GM20000 (cell line): ENCODE results near the gene ILK.

Experiments
- DNase-seq: peaks from one replicate; pipeline ENCODE4 v3.0.0; 2012; ENCODE audit warnings: low spot score
- CTCF ChIP-seq: IDR thresholded peaks from 2 replicates; pipeline ENCODE4 v1.5.1; 2012; ENCODE audit warnings: mild to moderate bottlenecking, control low read depth; ENCODE audit errors: extremely low read depth, missing control alignments

The ILK gene

DNA sequence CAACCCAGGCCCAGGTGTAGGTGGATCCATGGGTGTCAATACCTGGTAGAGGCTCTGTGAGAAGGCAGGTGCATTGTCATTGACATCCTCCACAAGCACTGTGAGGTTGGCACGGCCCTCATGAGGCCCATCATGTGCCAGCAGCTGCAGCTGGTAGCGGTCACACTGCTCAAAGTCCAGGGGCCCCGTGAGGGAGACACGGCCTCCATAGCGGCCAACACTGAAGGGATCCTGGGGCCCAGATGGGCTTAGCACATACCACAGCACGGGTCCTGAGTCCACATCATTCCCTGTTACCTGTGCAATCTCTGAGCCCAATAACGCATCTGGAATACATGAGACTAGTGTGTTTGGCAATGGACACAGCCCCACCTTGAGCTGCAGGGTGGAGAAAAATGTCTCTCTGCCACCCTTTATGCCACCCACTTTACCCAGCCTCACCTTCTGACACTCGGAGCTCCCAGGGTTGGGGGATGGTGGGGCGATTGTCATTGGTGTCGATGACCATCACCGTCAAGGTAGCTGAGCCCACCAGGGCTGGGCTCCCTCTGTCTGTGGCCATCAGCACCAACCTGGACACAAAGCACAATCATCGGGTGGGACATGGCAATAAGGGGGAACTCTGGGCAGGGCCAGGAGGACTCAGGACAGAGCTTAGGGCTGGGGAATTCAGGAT, 21.7 kb downstream of the ILK start:
- no peak for DNase-seq
- no peak for TF ChIP-seq CTCF

DNA sequence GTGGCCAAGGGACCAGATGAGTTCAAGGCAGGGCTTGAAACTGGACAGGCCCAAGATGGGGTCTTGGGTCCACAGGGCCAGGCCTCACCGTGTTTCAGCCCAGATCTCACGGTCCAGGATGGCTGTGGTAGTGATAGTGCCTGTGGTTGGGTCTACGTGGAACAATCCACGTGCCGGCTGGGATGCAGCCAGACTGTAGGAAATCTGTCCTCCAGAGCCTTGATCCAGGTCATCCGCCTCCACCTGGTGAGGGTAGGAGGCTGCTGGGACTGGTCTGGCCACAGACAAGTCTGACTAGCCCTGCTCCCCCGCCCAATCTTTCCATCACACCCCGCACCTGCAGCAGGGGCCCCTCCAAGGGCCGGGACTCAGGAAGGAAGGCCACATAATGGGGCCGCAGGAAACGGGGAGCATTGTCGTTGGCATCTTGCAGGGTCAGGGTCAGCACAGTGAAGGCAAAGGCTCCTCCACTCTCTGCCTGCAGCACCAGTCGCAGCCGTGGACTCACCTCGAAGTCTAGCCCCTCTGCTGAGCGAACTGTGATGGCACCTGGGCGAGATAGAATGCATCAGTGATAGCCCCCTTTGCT, 22.4 kb downstream of the ILK start:
- DNase-seq, result no peak
- no peak for TF ChIP-seq CTCF

GRCh38 chr11:6626971-6627761, 23.6 kb downstream of the ILK start:
- no peak for DNase-seq
- TF ChIP-seq CTCF, result no peak

DNA sequence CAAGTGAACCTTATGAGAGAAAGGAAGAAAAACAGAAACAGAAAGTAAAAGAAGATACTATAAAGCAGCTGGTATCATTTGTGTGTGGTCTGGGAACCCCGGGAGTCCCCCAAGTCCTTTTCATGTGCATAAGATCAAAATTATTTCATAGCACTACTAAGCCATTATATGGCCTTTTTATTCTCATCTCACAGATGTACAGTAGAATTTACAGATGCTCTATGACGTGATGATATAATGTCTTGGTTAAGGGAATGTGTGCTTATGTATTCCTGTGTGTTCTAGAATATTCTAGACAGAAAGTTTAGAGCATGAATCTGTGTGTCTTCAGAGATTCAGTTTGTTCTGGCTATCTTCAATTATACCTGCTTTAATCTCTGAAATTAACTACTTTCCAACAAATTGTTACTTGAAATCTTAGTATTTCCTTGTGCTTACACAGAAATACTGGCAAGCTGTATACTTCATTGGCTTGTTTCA, 24.2 kb downstream of the ILK start:
- DNase-seq, result peak; percentile 83
- TF ChIP-seq CTCF, result no peak

DNA sequence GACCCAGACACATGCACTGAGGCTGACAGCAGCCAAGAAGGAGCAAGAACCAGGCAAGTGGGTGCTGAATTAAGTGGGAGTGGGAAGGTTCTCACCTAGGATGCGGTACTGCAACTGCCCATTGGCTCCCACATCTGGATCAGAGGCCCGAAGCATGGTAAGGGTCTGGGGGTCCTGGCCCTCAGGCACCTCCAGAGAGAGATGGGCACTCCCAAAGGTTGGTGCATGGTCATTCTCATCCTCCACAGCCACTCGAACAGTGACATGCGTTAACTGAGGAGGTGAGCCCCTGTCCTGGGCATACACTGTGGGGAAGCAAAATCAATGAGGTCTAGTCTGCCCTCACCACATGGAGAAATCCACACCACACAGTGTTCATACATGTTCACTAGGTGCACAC, 25.0 kb downstream of the ILK start:
- DNase-seq, result no peak
- TF ChIP-seq CTCF, result no peak

GRCh38 chr11:6629573-6629891, 26.0 kb downstream of the ILK start:
- no peak for DNase-seq
- TF ChIP-seq CTCF, result no peak

DNA sequence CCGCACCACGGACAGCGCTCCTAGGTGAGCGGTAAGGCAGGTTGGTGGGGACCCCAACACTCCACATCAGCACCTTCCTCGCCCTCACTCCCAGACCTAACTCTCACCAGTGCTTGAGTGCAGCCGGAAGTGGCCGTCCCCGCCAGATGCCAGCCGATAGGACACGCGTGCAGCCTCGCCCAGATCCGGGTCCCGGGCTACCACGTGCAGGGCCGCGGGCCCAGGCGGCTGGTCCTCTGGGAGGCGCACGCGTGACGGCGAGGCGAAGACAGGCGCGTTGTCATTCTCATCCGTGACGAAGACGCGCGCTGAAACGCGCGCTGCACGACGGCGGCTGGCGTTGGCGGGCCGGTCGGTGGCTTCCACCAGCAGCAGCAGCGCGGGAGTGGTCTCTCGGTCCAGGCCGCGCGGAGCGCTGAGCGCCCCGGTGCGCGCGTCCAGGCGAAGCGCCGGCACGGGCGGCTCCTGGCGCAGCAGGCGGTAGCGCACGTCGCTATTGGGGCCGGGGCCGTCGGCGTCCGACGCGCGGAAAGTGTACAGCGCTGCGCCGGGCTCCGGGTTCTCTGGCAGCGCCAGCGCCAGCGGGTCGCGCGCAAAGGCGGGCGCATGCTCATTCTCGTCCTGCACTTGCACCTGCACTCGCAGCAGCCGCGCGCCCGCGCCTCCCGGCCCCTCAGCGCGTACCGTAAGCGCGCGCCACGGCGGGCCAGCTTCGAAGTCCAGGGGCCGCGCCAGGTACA, 26.5 kb downstream of the ILK start:
- TF ChIP-seq CTCF, result no peak
- DNase-seq, result no peak
